NCI-H460 (cell line): Measurements from ENCODE around the gene ALDH3B2. TPM values are rescaled to one million over a fixed set of nuclear protein-coding genes. Genes with fewer than 3 reads are reported as not detected.

Experiments used
- DNase-seq: peaks from one replicate; pipeline ENCODE4 v3.0.0-alpha.2; 2016; ENCODE audit warnings: low read depth; ENCODE audit errors: extremely low read depth
- small RNA-seq, 2 experiments: library from RNA; depleted of rRNA; stranded (forward); fragments of <200 nt; gene quantifications; one replicate each; pipeline ENCODE3, GENCODE V24; 2014
- total RNA-seq: library from RNA; depleted of rRNA; stranded (reverse); fragments of >200 nt; shearing (Covaris generic); gene quantifications from 2 replicates; pipeline ENCODE4 v1.2.3, GENCODE V29; 2014; rRNA removed

Gene ALDH3B2
- total RNA-seq, 1 experiment from 2014 or later: not detected

DNA sequence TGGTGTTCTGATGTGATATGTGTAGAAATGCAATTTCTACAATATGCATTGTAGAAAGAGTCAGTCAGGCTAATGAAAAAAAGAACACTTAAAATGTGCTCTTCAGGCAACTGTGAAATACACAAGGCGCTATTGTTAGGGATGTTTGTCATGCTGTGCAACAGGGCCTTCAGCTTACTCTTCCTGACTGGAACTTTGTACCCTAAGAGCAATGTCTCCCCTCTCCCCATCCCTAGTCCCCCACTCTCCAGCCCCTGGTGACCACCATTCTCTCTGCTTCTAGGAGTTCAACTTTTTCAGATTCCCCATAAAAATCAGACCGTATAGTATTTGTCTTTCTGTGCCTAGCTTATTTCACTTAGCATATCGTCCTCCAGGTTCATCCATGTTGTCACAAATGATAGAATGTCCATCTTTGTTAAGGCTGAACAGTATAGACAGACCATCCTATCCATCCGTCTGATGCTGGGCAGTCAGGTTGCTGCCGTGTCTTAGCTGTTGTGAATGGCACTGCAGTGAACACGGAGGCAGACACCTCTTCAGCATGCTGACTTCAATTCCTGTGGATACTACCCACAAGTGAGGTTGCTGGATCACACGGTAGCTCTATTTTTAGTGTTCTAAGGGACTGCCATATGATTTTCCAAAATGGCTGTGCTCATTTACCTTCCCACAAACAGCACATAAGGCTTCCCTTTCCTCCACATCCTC, 57.0 kb downstream of the ALDH3B2 start:
- no peak for DNase-seq

DNA sequence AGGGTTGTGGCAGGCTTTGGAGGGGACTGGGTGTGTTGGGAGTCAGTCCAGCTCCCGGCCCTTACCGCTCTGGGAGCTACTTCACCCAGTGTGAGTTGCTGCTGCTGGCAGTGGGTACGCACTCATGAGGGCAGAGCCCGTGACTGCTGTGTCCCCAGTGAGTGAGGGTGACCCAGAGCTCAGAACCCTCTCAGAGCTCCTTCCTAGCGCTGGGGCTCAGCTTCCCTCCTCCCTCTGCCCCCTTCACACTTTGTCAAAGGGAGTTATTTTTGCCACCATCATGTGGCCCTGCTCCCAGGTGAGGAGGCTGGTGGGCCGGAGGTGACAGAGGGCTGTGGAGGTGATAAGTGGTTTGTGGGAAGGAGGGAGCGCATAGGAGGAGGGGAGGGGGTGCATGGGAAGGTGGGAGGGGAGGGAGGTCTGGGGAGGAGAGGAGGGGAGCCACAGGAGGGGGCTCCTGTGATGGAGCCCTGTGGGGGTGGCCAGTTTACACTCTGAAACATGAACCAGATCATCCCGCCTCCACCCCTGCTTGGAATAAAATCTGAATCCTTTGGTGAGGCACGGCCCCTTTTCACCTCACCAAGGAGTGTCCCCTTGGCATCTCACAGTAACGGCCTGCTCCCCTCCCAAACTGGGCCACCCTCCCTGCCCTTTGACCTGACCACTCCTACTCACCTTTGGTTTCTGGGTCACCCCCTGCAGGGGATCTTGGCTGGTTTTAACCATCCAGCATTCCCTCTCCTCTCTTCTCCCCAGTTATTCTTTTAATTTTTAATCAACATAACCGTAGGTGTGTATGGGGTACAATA, 57.8 kb downstream of the ALDH3B2 start:
- DNase-seq: no peak

DNA sequence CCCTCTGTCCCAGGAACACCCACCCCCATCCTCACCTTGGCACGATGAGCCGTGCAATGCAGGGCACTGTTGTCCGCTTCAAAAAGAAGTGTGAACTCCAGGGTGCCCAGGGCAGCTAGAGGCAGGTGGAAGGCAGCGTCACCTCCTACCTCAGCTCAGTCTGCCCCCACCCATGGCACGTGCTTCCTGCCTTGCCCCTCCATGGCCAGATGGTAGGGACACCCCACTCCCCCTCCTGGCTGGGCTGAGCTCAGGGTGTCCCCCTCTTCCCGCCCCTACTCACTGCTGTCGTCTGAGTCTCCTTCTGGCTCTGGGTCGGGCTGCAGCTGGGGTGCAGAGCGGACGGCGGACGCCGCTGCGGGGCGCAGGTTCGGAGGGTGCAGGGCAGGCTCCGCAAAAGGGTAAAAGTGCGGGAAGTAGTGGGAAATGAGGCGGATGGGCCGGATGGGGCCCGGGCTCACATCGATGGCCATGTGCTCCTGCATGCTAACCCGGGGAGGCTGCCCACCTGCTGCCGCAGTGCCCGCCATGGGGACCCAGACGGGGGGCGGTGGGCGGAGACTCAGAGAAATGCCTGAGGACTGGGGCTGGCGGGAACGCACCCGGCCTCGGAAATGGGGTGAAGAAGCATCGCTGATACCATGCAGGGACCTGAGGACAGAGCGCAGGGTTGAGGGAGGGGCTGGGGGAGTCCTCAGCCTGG, 58.5 kb downstream of the ALDH3B2 start:
- DNase-seq: no peak

DNA sequence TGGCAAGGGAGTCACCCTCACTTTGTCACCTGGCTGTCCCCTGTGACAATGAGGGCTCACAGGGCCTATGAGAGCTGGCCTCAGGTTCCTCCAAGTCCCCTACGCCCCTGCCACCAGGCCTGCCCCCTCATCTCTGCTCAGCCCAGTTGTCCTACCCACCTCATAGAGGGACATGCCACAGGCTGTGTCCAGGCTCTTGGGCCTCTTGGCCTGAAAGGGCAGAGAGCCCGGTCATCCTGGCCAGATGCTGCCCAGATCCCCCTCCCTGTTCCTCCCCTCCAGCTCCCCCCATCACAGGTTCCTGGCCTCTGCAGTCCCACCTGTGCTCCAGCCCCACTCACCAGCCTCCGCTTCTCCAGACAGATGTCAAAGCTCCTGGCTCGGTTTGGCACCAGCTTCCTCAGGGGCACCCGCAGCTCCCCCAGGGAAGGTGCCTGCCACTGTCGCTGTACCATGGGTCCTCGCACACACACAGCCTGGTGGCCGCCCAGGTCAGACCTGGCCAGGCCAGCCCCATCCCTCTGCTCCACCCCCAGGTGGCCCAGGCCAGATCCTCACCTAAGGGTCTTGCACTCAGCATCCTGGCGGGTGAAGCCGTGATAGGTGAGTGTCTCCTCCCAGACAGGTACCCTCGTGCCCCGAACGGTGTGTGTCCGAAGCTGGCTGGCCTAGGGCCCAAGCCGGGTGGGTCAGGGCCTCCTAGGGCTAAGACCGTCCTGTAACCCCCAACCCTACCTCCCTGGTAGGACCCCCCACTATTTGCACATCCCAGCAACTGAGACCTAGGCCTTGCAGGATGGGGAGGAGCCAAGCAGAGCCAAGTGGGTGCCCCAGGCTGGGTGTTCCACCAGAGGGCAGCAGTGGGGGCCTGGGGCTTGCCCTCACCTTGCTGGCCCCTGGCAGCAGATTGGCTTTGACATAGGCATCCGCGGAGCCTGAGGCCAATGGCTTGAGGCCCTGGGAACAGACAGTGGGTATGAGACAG, 59.4 kb downstream of the ALDH3B2 start:
- peak; percentile 23 for DNase-seq

DNA sequence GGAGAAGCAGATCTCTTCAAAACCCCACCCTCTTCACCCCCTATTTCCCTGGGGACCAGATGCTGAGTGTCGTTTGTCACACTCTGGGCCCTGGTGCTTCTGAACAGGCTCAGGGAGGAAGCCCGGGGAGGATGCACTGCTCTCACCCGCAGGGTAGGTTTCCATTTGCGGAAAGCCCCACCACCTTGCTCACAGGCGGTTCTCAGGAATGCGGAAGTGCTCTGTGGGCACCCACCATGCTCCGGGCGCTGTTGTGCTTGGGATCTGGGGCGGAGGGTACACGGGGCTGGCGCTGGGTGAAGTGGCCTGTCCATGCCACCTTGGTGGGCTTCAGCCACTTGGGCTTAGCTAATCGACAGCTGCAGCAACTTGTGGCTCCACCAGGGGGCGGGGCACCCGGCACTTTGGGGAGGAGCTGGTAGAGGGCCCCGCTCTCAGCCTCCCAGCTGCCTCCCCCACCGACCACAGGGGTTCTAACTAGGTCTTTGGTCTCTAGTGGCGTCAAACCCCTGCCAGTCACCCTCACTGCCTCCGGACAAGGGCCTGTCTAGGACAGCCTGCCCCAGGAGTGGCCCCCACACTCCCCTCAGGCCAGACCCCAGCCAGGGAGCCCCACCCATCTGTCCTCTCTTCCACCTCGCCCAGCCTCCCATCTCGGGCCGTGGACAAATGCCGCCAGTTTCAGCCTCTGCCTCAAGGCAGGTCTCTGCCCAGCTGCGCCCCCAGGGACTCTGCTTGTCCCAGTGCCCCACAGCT, 60.3 kb downstream of the ALDH3B2 start:
- DNase-seq: peak; percentile 22

DNA sequence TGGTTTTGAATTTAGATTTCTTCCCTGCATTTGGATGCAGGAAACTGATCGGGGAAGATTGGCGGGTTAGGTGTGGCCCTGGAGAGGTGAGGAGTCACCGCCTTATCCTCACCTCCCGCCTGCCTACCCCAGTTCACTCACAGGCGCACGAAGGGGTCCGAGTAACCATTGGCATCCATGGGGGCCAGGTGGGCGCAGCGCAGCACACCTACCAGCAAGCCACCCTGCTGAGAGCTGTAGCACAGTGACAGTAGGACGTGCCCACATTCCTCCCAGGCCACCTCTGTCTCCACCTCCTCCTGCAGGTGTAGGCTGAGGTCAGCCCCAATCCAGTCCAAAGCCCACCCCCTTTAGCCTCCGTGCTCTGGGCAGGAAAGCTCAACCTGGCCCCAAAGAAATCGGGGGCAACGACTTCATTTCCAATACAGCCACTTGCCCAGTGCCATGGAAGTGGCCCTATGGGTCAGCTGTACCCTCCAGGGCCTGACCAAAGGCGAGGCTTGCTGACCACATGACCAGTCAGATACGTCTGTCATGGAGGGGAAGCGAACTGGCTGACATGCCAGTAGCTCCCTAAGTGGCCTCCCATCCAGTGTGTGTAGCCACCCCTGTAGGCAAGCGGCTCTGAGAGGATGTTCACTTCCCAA, 61.0 kb downstream of the ALDH3B2 start:
- DNase-seq: no peak

DNA sequence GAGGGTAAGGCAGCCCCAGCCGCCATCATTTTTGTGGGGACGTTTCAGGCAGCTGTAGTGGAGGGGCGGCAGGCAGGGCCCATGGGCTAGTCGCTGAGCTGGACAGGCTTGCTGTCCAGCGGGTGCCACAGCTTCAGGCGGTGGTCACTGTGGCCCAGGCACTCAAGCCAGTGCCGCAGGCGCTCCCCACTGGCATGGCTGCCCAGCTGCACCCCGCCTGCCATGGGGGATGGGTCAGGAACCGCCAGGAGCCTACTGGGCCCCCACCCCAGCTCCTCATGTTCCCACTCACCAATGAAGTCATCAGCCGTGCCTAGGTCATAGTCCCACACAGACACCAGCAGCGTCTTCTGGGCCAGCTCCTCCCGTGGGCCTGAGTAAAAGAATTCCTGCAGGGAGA, 61.7 kb downstream of the ALDH3B2 start:
- no peak for DNase-seq

Small RNAs within 50 kb of the gene (small RNA-seq; reads per million reads assigned to genes)
- gene RPL37P2: 0.10 to 3.2 reads per million in 2 experiments

Other genes with a start within 250 kb of the ALDH3B2 start
- 21.6 and 23.6 TPM in 2 replicates for gene RPS6KB2, start 246.1 kb downstream of the ALDH3B2 start, total RNA-seq
- gene PTPRCAP, start 236.9 kb downstream of the ALDH3B2 start, total RNA-seq: not detected in 2 replicates
- gene CORO1B, start 231.1 kb downstream of the ALDH3B2 start, total RNA-seq: 29.2 and 33.0 TPM in 2 replicates
- not detected in 2 replicates for gene GPR152, start 221.9 kb downstream of the ALDH3B2 start, total RNA-seq
- gene CABP4, start 219.3 kb downstream of the ALDH3B2 start, total RNA-seq: 3.2 and 4.1 TPM in 2 replicates
- 7.4 and 19.9 TPM in 2 replicates for gene TMEM134, start 205.4 kb downstream of the ALDH3B2 start, total RNA-seq
- 49.2 and 49.5 TPM in 2 replicates for gene AIP, start 191.6 kb downstream of the ALDH3B2 start, total RNA-seq
- gene PITPNM1, start 169.3 kb downstream of the ALDH3B2 start, total RNA-seq: 24.5 TPM in 2 replicates
- gene CDK2AP2, start 166.5 kb downstream of the ALDH3B2 start, total RNA-seq: 25.1 and 29.6 TPM in 2 replicates
- not detected in 2 replicates for gene CABP2, start 151.2 kb downstream of the ALDH3B2 start, total RNA-seq
- 665 and 811 TPM in 2 replicates for gene GSTP1, start 90.8 kb downstream of the ALDH3B2 start, total RNA-seq
- 152 and 162 TPM in 2 replicates for gene NDUFV1, start 67.7 kb downstream of the ALDH3B2 start, total RNA-seq
- 3.5 and 6.9 TPM in 2 replicates for gene NUDT8, start 44.7 kb downstream of the ALDH3B2 start, total RNA-seq
- gene TBX10, start 34.9 kb downstream of the ALDH3B2 start, total RNA-seq: not detected in 2 replicates
- not detected in 2 replicates for gene ACY3, start 23.9 kb downstream of the ALDH3B2 start, total RNA-seq